GM03348 (cell line): ENCODE data around the gene ANTXR1.
A peak's percentile ranks its signal among the peaks of the same experiment; 100 is the strongest.

Experiments used
- DNase-seq: peaks from one replicate; pipeline ENCODE4 v3.0.0; 2012; ENCODE audit warnings: low spot score

Gene ANTXR1

GRCh38 chr2:69134306-69134945 lies 121.4 kb downstream of the ANTXR1 start:
- DNase-seq = no peak

- DNase-seq = peak; percentile 78
Observed at GRCh38 chr2:69138247-69138772, 125.3 kb downstream of the ANTXR1 start.

GRCh38 chr2:69138793-69139459 lies 125.9 kb downstream of the ANTXR1 start:
- peak; percentile 78 for DNase-seq

- DNase-seq = no peak
Observed at GRCh38 chr2:69139778-69140670, 127.0 kb downstream of the ANTXR1 start.

GRCh38 chr2:69141061-69141460 lies 128.1 kb downstream of the ANTXR1 start:
- no peak for DNase-seq

- DNase-seq = peak; percentile 42
Observed at GRCh38 chr2:69143748-69144360, 130.9 kb downstream of the ANTXR1 start.

GRCh38 chr2:69145204-69145603 lies 132.2 kb downstream of the ANTXR1 start:
- DNase-seq = no peak

GRCh38 chr2:69147841-69148533 lies 135.0 kb downstream of the ANTXR1 start:
- no peak for DNase-seq

GRCh38 chr2:69149631-69150215 lies 136.7 kb downstream of the ANTXR1 start:
- peak; percentile 68 for DNase-seq

GRCh38 chr2:69151931-69152330 lies 139.0 kb downstream of the ANTXR1 start:
- no peak for DNase-seq

GRCh38 chr2:69152847-69153583 lies 140.0 kb downstream of the ANTXR1 start:
- no peak for DNase-seq

- DNase-seq = no peak
Observed at GRCh38 chr2:69154106-69154505, 141.1 kb downstream of the ANTXR1 start.

- no peak for DNase-seq
Observed at GRCh38 chr2:69156624-69157023, 143.6 kb downstream of the ANTXR1 start.

- no peak for DNase-seq
Observed at GRCh38 chr2:69157441-69157840, 144.5 kb downstream of the ANTXR1 start.

- DNase-seq = no peak
Observed at GRCh38 chr2:69159986-69160385, 147.0 kb downstream of the ANTXR1 start.

- no peak for DNase-seq
Observed at GRCh38 chr2:69162057-69162456, 149.1 kb downstream of the ANTXR1 start.

GRCh38 chr2:69163109-69163508 lies 150.1 kb downstream of the ANTXR1 start:
- peak; percentile 78 for DNase-seq

- no peak for DNase-seq
Observed at GRCh38 chr2:69163556-69163955, 150.6 kb downstream of the ANTXR1 start.

- DNase-seq = peak; percentile 60
Observed at GRCh38 chr2:69164061-69164778, 151.2 kb downstream of the ANTXR1 start.
